ENCODE results near the gene SYT3.
A peak's percentile ranks its signal among the peaks of the same experiment; 100 is the strongest.

SYT3 gene

GRCh38 chr19:50661766-50662650, 22.3 kb upstream of the SYT3 start:
- no peak for DNase-seq (ENCODE audit: low spot score)

- DNase-seq (ENCODE audit: low spot score) = no peak
These were observed 21.3 kb upstream of the SYT3 start for GRCh38 chr19:50661023-50661422.

GRCh38 chr19:50660088-50660366, 20.3 kb upstream of the SYT3 start:
- no peak for DNase-seq (ENCODE audit: low spot score)

- no peak for DNase-seq (ENCODE audit: low spot score)
These were observed 19.8 kb upstream of the SYT3 start for GRCh38 chr19:50659318-50660087.

- no peak for DNase-seq (ENCODE audit: low spot score)
These were observed 19.0 kb upstream of the SYT3 start for GRCh38 chr19:50658441-50659317.

GRCh38 chr19:50657712-50658440, 18.2 kb upstream of the SYT3 start:
- peak; percentile 100 for DNase-seq (ENCODE audit: low spot score)

- no peak for DNase-seq (ENCODE audit: low spot score)
These were observed 17.6 kb upstream of the SYT3 start for GRCh38 chr19:50657222-50657669.

GRCh38 chr19:50654882-50655281, 15.2 kb upstream of the SYT3 start:
- no peak for DNase-seq (ENCODE audit: low spot score)

- no peak for DNase-seq (ENCODE audit: low spot score)
These were observed 13.0 kb upstream of the SYT3 start for GRCh38 chr19:50652722-50653121.

- no peak for DNase-seq (ENCODE audit: low spot score)
These were observed 11.5 kb upstream of the SYT3 start for GRCh38 chr19:50651174-50651573.

- DNase-seq (ENCODE audit: low spot score) = peak; percentile 69
These were observed 10.0 kb upstream of the SYT3 start, which contains the start of gene C19orf81 for GRCh38 chr19:50649433-50650391. Gene C19orf81, plus strand, starts transcription at chr19:50649445. Its CDS starts 0 bp downstream, at chr19:50649445.

- no peak for DNase-seq (ENCODE audit: low spot score)
These were observed 9.0 kb upstream of the SYT3 start for GRCh38 chr19:50648659-50649058.

- no peak for DNase-seq (ENCODE audit: low spot score)
These were observed 8.4 kb upstream of the SYT3 start for GRCh38 chr19:50647879-50648615.

GRCh38 chr19:50646074-50646807, 6.6 kb upstream of the SYT3 start:
- DNase-seq (ENCODE audit: low spot score) = peak; percentile 54

GRCh38 chr19:50645107-50645506, 5.4 kb upstream of the SYT3 start:
- no peak for DNase-seq (ENCODE audit: low spot score)

GRCh38 chr19:50644315-50644915, 4.7 kb upstream of the SYT3 start:
- DNase-seq (ENCODE audit: low spot score) = no peak

GRCh38 chr19:50640368-50640767, 687 bp upstream of the SYT3 start:
- no peak for DNase-seq (ENCODE audit: low spot score)

- no peak for DNase-seq (ENCODE audit: low spot score)
These were observed 1.1 kb downstream of the SYT3 start for GRCh38 chr19:50638600-50638999.
